Measurements from ENCODE around the gene C17orf113.

Gene C17orf113

DNA sequence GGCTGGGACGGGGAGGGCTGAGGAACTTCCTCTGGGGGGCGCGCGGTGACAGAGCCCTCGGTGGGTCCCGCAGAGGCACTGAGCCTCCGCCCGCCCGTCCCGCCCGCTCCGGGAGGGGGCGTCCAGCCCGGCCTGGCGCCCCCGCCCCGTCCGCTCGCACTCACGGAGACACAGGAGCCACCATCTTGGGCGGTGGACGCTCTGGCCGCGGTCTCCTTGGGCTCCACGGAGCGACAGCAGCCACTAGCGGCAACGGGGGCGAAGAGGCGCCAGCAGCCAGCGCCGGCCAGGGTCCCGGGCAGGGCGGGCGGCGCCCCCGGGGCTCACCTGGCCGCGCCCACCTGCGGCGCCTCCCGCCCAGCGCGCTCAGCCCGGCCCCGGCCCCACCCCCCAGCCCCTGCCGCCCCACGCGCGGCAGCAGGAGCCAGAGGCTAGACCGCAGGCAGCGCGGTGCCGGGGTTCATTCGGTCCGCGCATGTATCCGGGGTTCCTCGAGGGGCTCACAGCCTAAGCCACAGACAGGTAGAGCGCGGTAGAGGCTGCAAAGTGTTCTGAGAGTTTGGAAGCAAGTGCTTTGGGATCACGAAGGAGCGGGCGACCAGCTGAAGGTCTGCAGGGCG is at the start of gene C17orf113:
TSS of gene C17orf113 (minus strand) at position 209 of the 620 bp plus-strand sequence. CDS start 7,225 bp downstream, outside the sequence.
- no peak for DNase-seq (ENCODE audit: low spot score)
- no peaks in the 10 kb centered on the region for H3K36me3 ChIP-seq (ENCODE audit: low read depth)
- no peaks in the 10 kb centered on the region for H3K27me3 ChIP-seq (ENCODE audit: insufficient read depth, poor library complexity, severe bottlenecking)
- peak within 1 kb of the TSS; percentile 65 for H3K4me3 ChIP-seq (ENCODE audit: severe bottlenecking)
- H3K9me3 ChIP-seq (ENCODE audit: severe bottlenecking): no peaks in the 10 kb centered on the region
- ATAC-seq (ENCODE audit: low read depth): peak; percentile 84
- no peaks in the 10 kb centered on the region for H3K4me1 ChIP-seq (ENCODE audit: insufficient read depth, poor library complexity, severe bottlenecking)
- TF ChIP-seq, protein P1, sequence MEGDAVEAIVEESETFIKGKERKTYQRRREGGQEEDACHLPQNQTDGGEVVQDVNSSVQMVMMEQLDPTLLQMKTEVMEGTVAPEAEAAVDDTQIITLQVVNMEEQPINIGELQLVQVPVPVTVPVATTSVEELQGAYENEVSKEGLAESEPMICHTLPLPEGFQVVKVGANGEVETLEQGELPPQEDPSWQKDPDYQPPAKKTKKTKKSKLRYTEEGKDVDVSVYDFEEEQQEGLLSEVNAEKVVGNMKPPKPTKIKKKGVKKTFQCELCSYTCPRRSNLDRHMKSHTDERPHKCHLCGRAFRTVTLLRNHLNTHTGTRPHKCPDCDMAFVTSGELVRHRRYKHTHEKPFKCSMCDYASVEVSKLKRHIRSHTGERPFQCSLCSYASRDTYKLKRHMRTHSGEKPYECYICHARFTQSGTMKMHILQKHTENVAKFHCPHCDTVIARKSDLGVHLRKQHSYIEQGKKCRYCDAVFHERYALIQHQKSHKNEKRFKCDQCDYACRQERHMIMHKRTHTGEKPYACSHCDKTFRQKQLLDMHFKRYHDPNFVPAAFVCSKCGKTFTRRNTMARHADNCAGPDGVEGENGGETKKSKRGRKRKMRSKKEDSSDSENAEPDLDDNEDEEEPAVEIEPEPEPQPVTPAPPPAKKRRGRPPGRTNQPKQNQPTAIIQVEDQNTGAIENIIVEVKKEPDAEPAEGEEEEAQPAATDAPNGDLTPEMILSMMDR (IDR thresholded peaks at IDR 0.05; ENCODE audit: poor library complexity, severe bottlenecking): peak; percentile 81
- no peak within 1 kb of the TSS for H3K27ac ChIP-seq (ENCODE audit: poor library complexity, severe bottlenecking)

DNA sequence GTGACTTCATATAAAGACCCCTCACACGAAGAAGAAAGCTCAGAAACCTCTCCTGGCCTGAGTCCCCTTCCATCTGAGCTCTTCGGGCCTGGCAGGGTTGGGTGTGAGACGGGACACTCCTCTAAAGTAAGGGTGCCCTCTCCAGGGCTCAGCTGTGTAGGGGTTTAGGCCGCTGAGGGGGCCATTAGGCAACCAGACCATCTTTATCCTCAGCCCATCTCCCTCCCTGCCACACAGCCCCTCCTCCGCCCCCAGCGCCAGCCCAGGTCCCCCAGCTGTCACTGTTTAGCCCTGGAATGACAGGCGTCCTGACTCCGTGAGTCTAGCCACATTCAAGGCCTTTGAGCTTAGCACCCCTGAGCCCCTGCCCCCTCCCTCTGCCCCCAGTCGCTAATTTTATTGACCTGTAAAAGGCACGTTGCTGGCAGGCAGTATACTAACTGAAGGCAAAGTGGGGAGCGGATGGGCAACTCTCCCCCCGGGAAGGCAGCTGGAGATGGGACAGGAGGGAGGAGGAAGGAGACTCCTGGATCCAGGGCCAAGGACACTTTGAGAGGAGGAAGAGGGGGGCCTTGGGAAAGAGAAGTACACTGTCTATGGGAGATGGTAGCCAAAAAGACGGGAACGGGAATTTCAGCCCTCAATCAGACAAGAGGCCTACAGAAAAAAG is 48.5 kb upstream of the C17orf113 start:
- Histone ChIP-seq H3K36me3 (ENCODE audit: low read depth) (no peaks in the 10 kb centered on the region), H3K9me3 (ENCODE audit: severe bottlenecking) (no peaks in the 10 kb centered on the region), H3K4me1 (ENCODE audit: insufficient read depth, poor library complexity, severe bottlenecking) (no peaks in the 10 kb centered on the region), H3K27ac (ENCODE audit: poor library complexity, severe bottlenecking) (no peak overlapping the region), H3K27me3 (ENCODE audit: insufficient read depth, poor library complexity, severe bottlenecking) (peaks cover 11% of the 10 kb centered on the region), H3K4me3 (ENCODE audit: severe bottlenecking) (no peak overlapping the region)
- TF ChIP-seq, protein P1 (IDR thresholded peaks at IDR 0.05; ENCODE audit: poor library complexity, severe bottlenecking): no peak
- no peak for DNase-seq (ENCODE audit: low spot score)
- peak; percentile 18; the same call in 1 of the 3 replicates for ATAC-seq (ENCODE audit: low read depth)

DNA sequence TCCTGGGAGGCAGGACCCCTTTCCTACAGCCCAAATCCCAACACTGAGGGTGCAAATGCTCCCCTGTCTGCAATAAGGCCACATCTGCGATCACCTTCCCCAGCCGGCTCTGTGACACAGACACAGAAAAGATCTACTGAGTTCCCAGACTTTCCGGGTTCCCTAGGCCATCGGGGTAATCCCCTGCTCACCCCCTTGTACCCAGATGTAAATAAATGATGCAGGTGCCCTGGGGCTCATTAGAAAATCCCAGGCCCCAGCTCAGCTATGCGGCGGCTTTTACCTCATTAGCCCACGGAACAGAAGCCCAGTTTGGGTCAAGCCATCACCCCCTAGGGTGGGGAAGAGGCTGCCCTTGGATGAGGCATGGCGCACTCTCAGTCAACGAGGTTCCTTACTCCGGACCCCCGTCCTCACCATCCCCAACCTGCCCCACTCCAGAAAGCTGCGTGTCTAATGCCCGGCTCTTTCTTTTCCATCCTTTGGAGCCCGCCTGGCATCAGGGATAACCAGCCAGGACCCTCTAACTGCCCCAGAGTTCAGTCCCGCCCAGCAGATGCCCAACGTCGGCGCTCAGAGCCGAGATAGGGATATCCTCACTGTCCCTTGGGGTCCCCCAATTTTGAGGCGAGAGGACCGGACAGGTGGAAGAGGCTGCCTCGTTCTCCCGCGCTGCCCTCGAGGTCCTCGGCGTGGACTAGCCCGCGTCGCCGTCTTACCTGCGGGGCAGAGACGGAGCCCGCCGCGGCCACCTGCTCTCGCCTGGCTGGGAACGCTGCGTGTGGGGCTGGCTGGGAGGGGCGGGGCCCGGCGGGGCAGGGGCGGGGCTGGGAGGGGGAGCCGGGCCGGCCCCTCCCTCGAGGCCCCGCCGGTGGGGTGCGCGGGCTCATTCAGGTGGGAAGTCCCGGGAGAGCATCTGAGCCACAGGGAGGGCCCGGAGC is 47.6 kb upstream of the C17orf113 start, which contains the start of gene ZNF385C:
TSS of gene ZNF385C (minus strand) at position 783 of the 941 bp plus-strand sequence. CDS start 35,417 bp downstream, outside the sequence.
- Histone ChIP-seq H3K9me3 (ENCODE audit: severe bottlenecking) (no peaks in the 10 kb centered on the region), H3K36me3 (ENCODE audit: low read depth) (no peaks in the 10 kb centered on the region), H3K4me3 (ENCODE audit: severe bottlenecking) (no peak within 1 kb of the TSS), H3K4me1 (ENCODE audit: insufficient read depth, poor library complexity, severe bottlenecking) (no peaks in the 10 kb centered on the region), H3K27me3 (ENCODE audit: insufficient read depth, poor library complexity, severe bottlenecking) (peaks cover 11% of the 10 kb centered on the region), H3K27ac (ENCODE audit: poor library complexity, severe bottlenecking) (no peak within 1 kb of the TSS)
- DNase-seq (ENCODE audit: low spot score) (no peak), ATAC-seq (ENCODE audit: low read depth) (peak; percentile 56)
- TF ChIP-seq, protein P1 (IDR thresholded peaks at IDR 0.05; ENCODE audit: poor library complexity, severe bottlenecking): no peak

DNA sequence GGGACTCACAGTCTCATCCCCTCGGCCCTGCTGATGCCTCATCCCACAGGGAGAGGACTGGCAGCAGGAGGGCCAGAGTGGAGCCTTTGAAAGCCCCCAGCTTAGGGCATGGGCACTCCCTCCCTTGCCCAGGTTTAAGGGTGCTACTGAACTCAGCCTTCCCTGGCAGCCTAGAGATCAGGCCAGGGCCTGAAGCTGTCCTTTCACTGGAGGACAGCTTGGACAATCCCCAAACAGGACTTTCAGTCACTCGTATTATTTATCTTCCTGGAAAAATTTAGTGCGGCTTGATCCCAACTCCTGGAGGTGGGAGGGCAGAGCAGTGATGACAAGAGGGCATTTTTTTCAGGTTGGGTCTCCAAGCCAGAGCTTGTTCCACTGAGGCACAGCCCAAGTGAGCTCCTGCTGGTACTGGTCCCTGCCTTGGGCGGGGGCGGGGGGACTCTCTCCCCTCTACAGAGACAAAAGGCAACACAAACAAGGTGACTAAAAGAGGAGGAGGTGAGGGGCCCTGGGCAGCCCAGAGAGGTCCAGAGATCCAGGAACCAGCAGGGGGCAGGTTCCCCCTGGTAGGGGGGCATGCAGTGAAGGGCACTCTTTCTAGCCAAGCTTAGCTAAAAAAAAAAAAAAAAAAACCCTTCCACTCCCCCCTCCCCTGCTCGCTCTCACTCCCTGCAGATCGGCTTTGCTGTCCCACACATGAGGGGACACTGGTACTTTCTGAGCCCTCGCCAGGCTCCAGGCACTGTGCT is 46.1 kb upstream of the C17orf113 start:
- Histone ChIP-seq H3K36me3 (ENCODE audit: low read depth) (no peaks in the 10 kb centered on the region), H3K27me3 (ENCODE audit: insufficient read depth, poor library complexity, severe bottlenecking) (peaks cover 11% of the 10 kb centered on the region), H3K4me3 (ENCODE audit: severe bottlenecking) (no peak overlapping the region), H3K27ac (ENCODE audit: poor library complexity, severe bottlenecking) (no peak overlapping the region), H3K9me3 (ENCODE audit: severe bottlenecking) (no peaks in the 10 kb centered on the region), H3K4me1 (ENCODE audit: insufficient read depth, poor library complexity, severe bottlenecking) (no peaks in the 10 kb centered on the region)
- DNase-seq (ENCODE audit: low spot score) (no peak), ATAC-seq (ENCODE audit: low read depth) (no peak)
- TF ChIP-seq, protein P1 (IDR thresholded peaks at IDR 0.05; ENCODE audit: poor library complexity, severe bottlenecking): no peak

All from RWPE2 (cell line).